Loucy (cell line): ENCODE measurements around the gene REC8.

Source experiments
- EZH2phosphoT487 ChIP-seq: fragments of 200-600 bp; IDR thresholded peaks from 2 replicates; pipeline ENCODE4 v1.6.1; 2018; ENCODE audit warnings: antibody characterized with exemption, mild to moderate bottlenecking, moderate library complexity, borderline replicate concordance
- TF ChIP-seq, protein P1 (sequence below): fragments of 200-600 bp; sonication (generic); conservative IDR thresholded peaks from 2 replicates; pipeline ENCODE4 v1.5.1; 2014; ENCODE audit warnings: mild to moderate bottlenecking, antibody characterized with exemption, low read length

DNA sequence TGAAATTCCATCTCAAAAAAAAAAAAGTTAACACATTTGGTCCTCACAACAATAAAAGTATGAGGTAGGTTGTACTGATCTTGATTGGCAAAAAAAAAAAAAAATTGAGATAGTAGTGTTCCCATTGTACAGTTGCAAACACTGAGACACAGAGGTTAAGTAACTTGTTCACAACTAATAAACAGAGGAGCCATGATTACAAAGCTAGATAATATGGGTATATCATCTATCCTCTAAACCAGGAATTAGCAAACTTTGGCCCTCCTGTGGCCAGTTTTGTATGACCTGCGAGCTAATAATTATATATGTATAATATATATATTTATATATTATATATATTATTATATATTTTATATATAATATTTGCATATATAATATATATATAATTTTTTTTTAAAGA, 38.1 kb upstream of the REC8 start:
- TF ChIP-seq, protein P1, sequence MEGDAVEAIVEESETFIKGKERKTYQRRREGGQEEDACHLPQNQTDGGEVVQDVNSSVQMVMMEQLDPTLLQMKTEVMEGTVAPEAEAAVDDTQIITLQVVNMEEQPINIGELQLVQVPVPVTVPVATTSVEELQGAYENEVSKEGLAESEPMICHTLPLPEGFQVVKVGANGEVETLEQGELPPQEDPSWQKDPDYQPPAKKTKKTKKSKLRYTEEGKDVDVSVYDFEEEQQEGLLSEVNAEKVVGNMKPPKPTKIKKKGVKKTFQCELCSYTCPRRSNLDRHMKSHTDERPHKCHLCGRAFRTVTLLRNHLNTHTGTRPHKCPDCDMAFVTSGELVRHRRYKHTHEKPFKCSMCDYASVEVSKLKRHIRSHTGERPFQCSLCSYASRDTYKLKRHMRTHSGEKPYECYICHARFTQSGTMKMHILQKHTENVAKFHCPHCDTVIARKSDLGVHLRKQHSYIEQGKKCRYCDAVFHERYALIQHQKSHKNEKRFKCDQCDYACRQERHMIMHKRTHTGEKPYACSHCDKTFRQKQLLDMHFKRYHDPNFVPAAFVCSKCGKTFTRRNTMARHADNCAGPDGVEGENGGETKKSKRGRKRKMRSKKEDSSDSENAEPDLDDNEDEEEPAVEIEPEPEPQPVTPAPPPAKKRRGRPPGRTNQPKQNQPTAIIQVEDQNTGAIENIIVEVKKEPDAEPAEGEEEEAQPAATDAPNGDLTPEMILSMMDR = no peak
- TF ChIP-seq EZH2phosphoT487 = no peak
